RWPE1 (cell line): ENCODE results near the gene VPS18.
"Not testable (repeated sequence)": the region's sequence is repeated elsewhere in the genome, so short reads cannot be mapped to it uniquely, and the experiment has no call there.

ENCODE experiments used
- CTCF ChIA-PET: fragments of 350-600 bp; sonication (Branson Sonifier 250); formaldehyde crosslinking; extraction: SDS; loops from one replicate; lab custom pipeline; 2021; lab: Yijun Ruan, JAX
- POLR2A ChIA-PET: fragments of 400-600 bp; formaldehyde crosslinking; extraction: SDS; loops from one replicate; lab custom pipeline; 2020; ENCODE audit warnings: antibody characterized with exemption; ENCODE audit not compliant: low non-redundant PET; lab: Yijun Ruan, JAX
- DNase-seq: peaks from one replicate; pipeline ENCODE4 v3.0.0; 2012; ENCODE audit warnings: low spot score
- H3K27ac ChIP-seq: fragments of 450-650 bp; 2 replicates; pipeline ENCODE4 v1.5.1; 2017
- CTCF ChIP-seq: fragments of 450-650 bp; conservative IDR thresholded peaks from 2 replicates; pipeline ENCODE4 v1.5.1; 2017; ENCODE audit warnings: low read depth, mild to moderate bottlenecking

VPS18 gene

GRCh38 chr15:40856746-40857145 lies 37.5 kb upstream of the VPS18 start:
- DNase-seq = no peak

GRCh38 chr15:40857601-40858341 lies 36.5 kb upstream of the VPS18 start:
- peak; percentile 99 for TF ChIP-seq CTCF
- DNase-seq = peak; percentile 94
- ChIA-PET CTCF (interaction anchor here (0.6 to 7.7 kb wide), 23 partner anchors 9 to 657 kb away, joined by 3 to 157 read pairs (median 6); partner anchors contain the start of genes RHOV, SPINT1 and VPS18), POLR2A (interaction anchor here (0.6 to 1.6 kb wide), 7 partner anchors 11 to 415 kb away, joined by 3 to 7 read pairs (median 5); partner anchors contain the start of genes RHOV and VPS18)
- H3K27ac ChIP-seq = peak overlapping the region; percentile 12

More at GRCh38 chr15:40856746-40857145, 37.5 kb upstream of the VPS18 start:
- H3K27ac ChIP-seq = peak overlapping the region; percentile 12
- ChIA-PET CTCF (interaction anchor here (0.8 to 7.7 kb wide), 7 partner anchors 10 to 74 kb away, joined by 4 to 157 read pairs (median 19); partner anchors contain the start of genes RHOV and VPS18), POLR2A (interaction anchor here (1.6 kb wide), 1 partner anchor 10 kb away, joined by 6 read pairs; no protein-coding TSS in a partner anchor)
- TF ChIP-seq CTCF = no peak

- TF ChIP-seq CTCF = no peak
- no peak for DNase-seq
- ChIA-PET CTCF (interaction anchor here (0.5 to 7.7 kb wide), 19 partner anchors 8 to 185 kb away, joined by 3 to 157 read pairs (median 8); partner anchors contain the start of genes RHOV and VPS18), POLR2A (interaction anchor here (0.6 to 1.4 kb wide), 3 partner anchors 15 to 327 kb away, joined by 3 to 7 read pairs (median 6); partner anchors contain the start of genes RHOV and VPS18)
- H3K27ac ChIP-seq = no peak overlapping the region
Observed at GRCh38 chr15:40858706-40859105, 35.5 kb upstream of the VPS18 start.

- no peak overlapping the region for H3K27ac ChIP-seq
- DNase-seq = peak; percentile 70
- TF ChIP-seq CTCF = peak; percentile 88
- ChIA-PET POLR2A (interaction anchor here (1.1 to 1.4 kb wide), 2 partner anchors 14 to 35 kb away, joined by 6 to 7 read pairs; partner anchors contain the start of genes RHOV and VPS18), CTCF (interaction anchor here (0.6 to 7.7 kb wide), 22 partner anchors 8 to 259 kb away, joined by 3 to 157 read pairs (median 4); partner anchors contain the start of genes RHOV and VPS18)
Observed at GRCh38 chr15:40859206-40859851, 34.9 kb upstream of the VPS18 start.

GRCh38 chr15:40861147-40861546 lies 33.1 kb upstream of the VPS18 start:
- POLR2A ChIA-PET, DNase-seq: not testable (repeated sequence)
- CTCF ChIA-PET = interaction anchor here (0.6 to 7.7 kb wide), 3 partner anchors 8 to 35 kb away, joined by 3 to 157 read pairs (median 11); partner anchors contain the start of genes RHOV and VPS18
- H3K27ac ChIP-seq = peak overlapping the region; percentile 26; the same call in 1 of the 2 replicates

- no peak for TF ChIP-seq CTCF
- CTCF ChIA-PET = interaction anchor here (0.6 to 7.7 kb wide), 4 partner anchors 10 to 256 kb away, joined by 3 to 157 read pairs (median 5); partner anchors contain the start of genes RHOV and VPS18
- no peak for DNase-seq
- peak overlapping the region; percentile 82 for H3K27ac ChIP-seq
- POLR2A ChIA-PET = no interaction called here
Observed at GRCh38 chr15:40863660-40864270, 30.5 kb upstream of the VPS18 start.
